Glutamatergic neuron (in vitro differentiated cells): ENCODE measurements around the gene SLC23A1. TPM values are rescaled to one million over a fixed set of nuclear protein-coding genes. Genes with fewer than 3 reads are reported as not detected.

Source experiments
- DNase-seq: peaks from one replicate; pipeline ENCODE4 v3.0.0; 2022
- H3K27ac Mint-ChIP-seq: one replicate; pipeline ENCODE4 v1.8.0; 2020; ENCODE audit warnings: mild to moderate bottlenecking, mixed read lengths, inconsistent platforms; ENCODE audit not compliant: unreplicated experiment
- H3K27me3 Mint-ChIP-seq: one replicate; pipeline ENCODE4 v1.8.0; 2020; ENCODE audit warnings: mild to moderate bottlenecking, moderate library complexity, mixed read lengths, inconsistent platforms; ENCODE audit not compliant: unreplicated experiment
- H3K36me3 Mint-ChIP-seq: one replicate; pipeline ENCODE4 v1.8.0; 2020; ENCODE audit warnings: mild to moderate bottlenecking, mixed read lengths, inconsistent platforms; ENCODE audit not compliant: unreplicated experiment
- H3K4me1 Mint-ChIP-seq: one replicate; pipeline ENCODE4 v1.8.0; 2020; ENCODE audit warnings: mild to moderate bottlenecking, low read depth, mixed read lengths, inconsistent platforms; ENCODE audit not compliant: unreplicated experiment
- H3K4me3 Mint-ChIP-seq: one replicate; pipeline ENCODE4 v1.8.0; 2020; ENCODE audit warnings: mild to moderate bottlenecking, mixed read lengths, inconsistent platforms; ENCODE audit not compliant: unreplicated experiment
- H3K9me3 Mint-ChIP-seq: one replicate; pipeline ENCODE4 v1.8.0; 2020; ENCODE audit warnings: mild to moderate bottlenecking, moderate library complexity, mixed read lengths, inconsistent platforms; ENCODE audit not compliant: unreplicated experiment
- CTCF ChIP-seq: fragments of 200-600 bp; sonication (generic); IDR thresholded peaks from one replicate; pipeline ENCODE4 v1.5.0; 2021; ENCODE audit not compliant: partially characterized antibody, unreplicated experiment
- total RNA-seq: library from RNA; stranded (reverse); fragmentation: NEBNext Ultra II Directional; extraction: Animal tissue kit (Norgen Biotek cat#: 25700); gene quantifications from one replicate; pipeline ENCODE4 v1.2.1, GENCODE V29; 2021; ENCODE audit not compliant: unreplicated experiment

SLC23A1 gene
- total RNA-seq, 1 donor from 2014 or later: not detected

- no peak for DNase-seq
- Mint-ChIP-seq H3K4me1 (peaks cover 4% of the 10 kb centered on the region), H3K27ac (no peak overlapping the region), H3K36me3 (no peaks in the 10 kb centered on the region), H3K4me3 (no peak overlapping the region), H3K27me3 (no peaks in the 10 kb centered on the region), H3K9me3 (peaks cover 5% of the 10 kb centered on the region)
- TF ChIP-seq CTCF: no peak
Measured at GRCh38 chr5:139406963-139407362, 23.9 kb upstream of the SLC23A1 start.

- no peaks in the 10 kb centered on the region for H3K36me3 Mint-ChIP-seq
- no peak for DNase-seq
- peak overlapping the region; percentile 34 for H3K27ac Mint-ChIP-seq
- no peaks in the 10 kb centered on the region for H3K27me3 Mint-ChIP-seq
- no peak for TF ChIP-seq CTCF
- peak overlapping the region; percentile 98 for H3K4me3 Mint-ChIP-seq
- H3K9me3 Mint-ChIP-seq: peaks cover 6% of the 10 kb centered on the region
- peaks cover 4% of the 10 kb centered on the region for H3K4me1 Mint-ChIP-seq
Measured at GRCh38 chr5:139404484-139404840, 21.4 kb upstream of the SLC23A1 start.

- peak; percentile 97 for DNase-seq
- Mint-ChIP-seq H3K9me3 (peaks cover 6% of the 10 kb centered on the region), H3K27me3 (no peaks in the 10 kb centered on the region), H3K27ac (peak within 1 kb of the TSS; percentile 98), H3K36me3 (no peaks in the 10 kb centered on the region), H3K4me1 (peaks cover 4% of the 10 kb centered on the region), H3K4me3 (peak within 1 kb of the TSS; percentile 98)
- no peak for TF ChIP-seq CTCF
Measured at GRCh38 chr5:139403787-139404483, 20.8 kb upstream of the SLC23A1 start, which contains the start of gene SPATA24. TSS of gene SPATA24 (minus strand) at chr5:139404089. CDS start at chr5:139404060, 29 bp downstream.

- Mint-ChIP-seq H3K4me3 (peak overlapping the region; percentile 98), H3K27me3 (no peaks in the 10 kb centered on the region), H3K4me1 (peaks cover 4% of the 10 kb centered on the region), H3K36me3 (no peaks in the 10 kb centered on the region), H3K9me3 (peaks cover 6% of the 10 kb centered on the region), H3K27ac (peak overlapping the region; percentile 98)
- no peak for DNase-seq
- no peak for TF ChIP-seq CTCF
Measured at GRCh38 chr5:139403418-139403786, 20.3 kb upstream of the SLC23A1 start.

- peak overlapping the region; percentile 98 for H3K4me3 Mint-ChIP-seq
- H3K4me1 Mint-ChIP-seq: peaks cover 4% of the 10 kb centered on the region
- peaks cover 6% of the 10 kb centered on the region for H3K9me3 Mint-ChIP-seq
- no peaks in the 10 kb centered on the region for H3K27me3 Mint-ChIP-seq
- no peaks in the 10 kb centered on the region for H3K36me3 Mint-ChIP-seq
- peak; percentile 30 for TF ChIP-seq CTCF
- DNase-seq: no peak
- H3K27ac Mint-ChIP-seq: no peak overlapping the region
Measured at GRCh38 chr5:139402561-139403158, 19.6 kb upstream of the SLC23A1 start.
